ENCODE results near the gene BMF.
"Not testable (repeated sequence)": the region's sequence is repeated elsewhere in the genome, so short reads cannot be mapped to it uniquely, and the experiment has no call there.

The BMF gene

GRCh38 chr15:40087991-40088928 lies 20.4 kb downstream of the BMF start:
- DNase-seq (ENCODE audit: low read depth in 2 of 2), result no peak

DNA sequence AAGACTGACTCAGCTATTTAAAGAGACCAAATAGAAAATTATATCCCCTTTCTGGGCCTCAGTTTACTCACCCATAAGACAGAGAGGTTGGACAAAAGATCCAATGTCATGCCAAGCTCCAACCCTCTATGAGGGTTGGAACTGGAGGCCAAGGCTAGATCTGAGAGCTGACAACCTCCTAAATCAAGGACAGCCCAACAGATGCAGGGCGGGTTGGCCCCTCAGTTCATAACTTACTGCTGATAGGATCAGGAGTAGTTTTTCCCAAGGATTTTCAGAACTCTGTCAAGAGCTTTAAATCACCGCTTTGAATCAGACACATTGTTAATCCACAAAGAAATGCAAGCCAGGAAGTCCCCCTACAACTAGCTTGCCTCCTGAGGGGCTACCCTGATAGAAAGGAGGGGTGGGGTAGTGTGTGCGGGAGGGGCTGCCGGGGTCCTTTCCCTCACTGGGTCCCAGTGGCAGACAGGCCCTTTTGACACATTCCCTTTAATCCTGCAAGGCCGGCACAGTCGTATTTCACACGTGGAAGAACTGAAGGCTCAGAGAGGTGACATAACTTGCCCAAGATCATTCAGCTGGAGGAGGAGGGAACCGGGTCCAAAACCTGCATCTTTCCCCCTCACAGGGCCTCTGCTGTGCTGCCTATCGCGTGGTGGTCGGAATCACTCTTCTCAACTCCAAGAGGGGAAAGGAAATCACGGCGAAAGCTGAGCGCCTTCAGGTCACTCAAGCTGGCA lies 21.4 kb downstream of the BMF start:
- no peak for DNase-seq (ENCODE audit: low read depth in 2 of 2)

DNA sequence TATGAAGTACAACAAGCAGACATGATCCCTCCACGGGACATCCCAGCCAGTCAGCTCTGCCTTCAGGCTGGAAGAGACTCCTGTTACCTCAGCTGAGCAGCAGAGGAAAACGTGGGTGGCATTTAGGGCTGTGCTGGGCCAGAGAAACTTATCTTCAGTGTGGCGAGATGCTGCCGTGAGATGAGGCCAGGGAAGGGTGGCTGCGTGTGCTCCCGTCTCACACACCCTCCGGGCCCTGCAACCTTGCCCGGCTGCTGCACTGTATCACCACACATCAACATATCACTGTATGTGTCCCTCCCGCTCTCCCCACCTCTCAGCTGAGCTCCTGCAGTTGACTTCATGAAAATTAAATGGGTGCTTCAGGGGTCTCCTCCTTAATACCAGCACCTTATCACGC lies 23.4 kb downstream of the BMF start:
- DNase-seq (ENCODE audit: low read depth in 2 of 2), result no peak

DNA sequence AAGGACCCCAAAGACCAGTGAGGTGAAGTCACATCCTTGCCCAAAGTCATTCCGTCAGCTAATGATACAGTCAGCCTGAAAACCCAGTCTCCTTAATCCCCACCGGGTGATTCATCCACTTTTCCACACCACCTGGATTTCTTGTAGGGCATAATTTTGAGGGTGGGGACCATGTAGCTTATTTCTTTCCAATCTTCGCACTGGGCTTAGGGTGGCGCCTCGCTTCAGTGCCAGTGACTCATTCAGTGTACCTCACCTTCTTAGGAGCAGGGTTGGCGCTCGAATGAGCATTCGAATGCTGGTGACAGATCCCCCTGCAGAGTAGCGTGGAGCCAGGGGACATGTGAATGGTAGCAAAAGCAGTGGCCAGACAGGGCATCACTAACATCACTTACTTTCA lies 24.0 kb downstream of the BMF start:
- DNase-seq (ENCODE audit: low read depth in 2 of 2), result no peak

GRCh38 chr15:40082195-40082883 lies 26.3 kb downstream of the BMF start:
- no peak for DNase-seq (ENCODE audit: low read depth in 2 of 2)

- no peak for DNase-seq (ENCODE audit: low read depth in 2 of 2)
Measured at GRCh38 chr15:40081691-40082194, 26.9 kb downstream of the BMF start.

DNA sequence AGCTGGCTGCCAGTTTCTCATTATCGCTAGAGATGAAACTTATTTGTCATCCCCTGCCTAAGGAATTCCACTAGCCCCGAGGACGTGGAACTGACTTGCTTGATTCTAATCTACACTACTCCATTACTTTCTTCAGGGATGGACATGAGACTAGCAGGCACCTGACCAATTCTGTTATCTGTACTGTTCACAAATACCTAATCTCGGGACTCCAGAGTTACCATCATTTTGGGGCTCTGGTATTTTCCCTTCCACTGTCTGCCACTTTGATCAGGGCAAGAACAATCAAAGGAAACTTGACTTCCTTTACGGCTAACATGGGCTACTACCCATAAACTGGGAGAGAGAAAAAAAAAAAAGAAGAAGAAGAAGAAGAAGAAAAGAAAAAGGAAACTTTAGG lies 27.8 kb downstream of the BMF start:
- DNase-seq (ENCODE audit: low read depth in 2 of 2), result no peak

DNA sequence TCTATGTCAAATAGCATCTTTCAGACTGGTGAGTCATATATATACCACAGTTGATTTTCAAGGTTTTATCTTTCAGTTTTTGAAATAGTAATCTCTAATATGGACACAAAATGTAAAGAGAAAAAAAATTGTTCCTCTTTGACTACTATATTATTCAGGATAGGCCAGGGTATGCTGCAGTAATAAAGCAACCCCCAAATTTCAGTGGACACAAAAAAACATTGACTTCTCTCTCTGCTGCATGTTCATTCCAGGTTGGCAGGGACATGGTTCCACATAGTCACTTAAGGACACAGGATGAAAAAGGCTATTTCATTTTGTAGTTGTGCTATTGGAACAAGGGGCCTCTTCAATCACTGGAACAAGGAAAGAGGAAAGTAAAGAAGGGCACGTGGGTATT lies 28.6 kb downstream of the BMF start:
- DNase-seq (ENCODE audit: low read depth in 2 of 2), result no peak

GRCh38 chr15:40079456-40079855 lies 29.2 kb downstream of the BMF start:
- no peak for DNase-seq (ENCODE audit: low read depth in 2 of 2)

GRCh38 chr15:40075298-40076044 lies 33.2 kb downstream of the BMF start:
- DNase-seq (ENCODE audit: low read depth in 2 of 2), result no peak

GRCh38 chr15:40074656-40075055 lies 34.0 kb downstream of the BMF start:
- DNase-seq (ENCODE audit: low read depth in 2 of 2), result not testable (repeated sequence)

DNA sequence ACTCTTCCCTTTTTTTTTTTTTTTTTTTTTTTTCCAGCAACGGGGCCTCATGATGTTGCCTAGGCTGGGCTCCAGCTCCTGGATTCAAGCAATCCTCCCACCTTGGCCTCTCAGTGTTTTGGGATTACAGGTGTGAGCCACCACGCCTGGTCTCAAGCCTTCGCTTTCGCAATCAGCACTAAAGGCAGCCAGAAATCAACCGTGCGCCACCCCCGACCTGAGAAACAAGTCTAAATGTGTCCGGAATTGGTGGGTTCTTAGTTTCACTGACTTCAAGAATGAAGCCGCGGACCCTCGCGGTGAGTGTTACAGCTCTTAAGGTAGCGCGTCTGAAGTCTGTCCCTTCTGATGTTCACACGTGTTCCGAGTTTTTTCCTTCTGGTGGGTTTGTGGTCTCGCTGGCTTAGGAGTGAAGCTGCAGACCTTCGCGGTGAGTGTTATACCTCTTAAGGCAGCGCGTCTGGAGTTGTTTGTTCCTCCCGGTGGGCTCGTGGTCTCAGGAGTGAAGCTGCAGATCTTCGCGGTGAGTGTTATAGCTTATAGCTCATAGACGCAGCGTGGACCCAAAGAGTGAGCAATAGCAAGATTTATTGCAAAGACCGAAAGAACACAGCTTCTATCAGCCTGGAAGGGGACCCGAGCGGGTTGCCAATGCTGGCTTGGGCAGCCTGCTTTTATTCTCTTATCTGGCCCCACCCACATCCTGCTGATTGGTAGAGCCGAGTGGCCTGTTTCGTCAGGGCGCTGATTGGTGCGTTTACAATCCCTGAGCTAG lies 34.8 kb downstream of the BMF start:
- DNase-seq (ENCODE audit: low read depth in 2 of 2), result not testable (repeated sequence)

- no peak for DNase-seq (ENCODE audit: low read depth in 2 of 2)
Measured at GRCh38 chr15:40072216-40072990, 36.3 kb downstream of the BMF start.

- DNase-seq (ENCODE audit: low read depth in 2 of 2), result no peak
Measured at GRCh38 chr15:40070608-40071218, 38.0 kb downstream of the BMF start.

DNA sequence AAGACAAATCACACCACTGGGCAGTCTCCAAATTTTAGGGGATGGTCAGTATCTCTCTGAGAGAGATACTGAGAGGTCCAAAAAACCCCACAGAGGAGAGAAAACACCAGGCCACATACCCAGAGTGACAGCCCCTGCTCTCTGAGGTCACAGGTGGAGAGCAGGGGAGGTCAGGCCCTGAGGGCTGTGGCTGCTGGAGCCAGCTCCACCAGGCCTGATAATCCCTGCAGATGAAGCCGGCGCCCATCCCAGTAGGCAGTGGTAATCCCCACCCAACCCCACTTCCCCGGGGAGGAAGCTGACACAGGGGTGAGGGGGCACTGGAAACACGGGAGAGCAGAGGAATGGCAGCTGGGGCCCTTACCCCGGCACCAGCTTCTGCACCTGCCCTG lies 38.5 kb downstream of the BMF start:
- no peak for DNase-seq (ENCODE audit: low read depth in 2 of 2)

GRCh38 chr15:40069178-40070165 lies 39.2 kb downstream of the BMF start:
- DNase-seq (ENCODE audit: low read depth in 2 of 2), result no peak

DNA sequence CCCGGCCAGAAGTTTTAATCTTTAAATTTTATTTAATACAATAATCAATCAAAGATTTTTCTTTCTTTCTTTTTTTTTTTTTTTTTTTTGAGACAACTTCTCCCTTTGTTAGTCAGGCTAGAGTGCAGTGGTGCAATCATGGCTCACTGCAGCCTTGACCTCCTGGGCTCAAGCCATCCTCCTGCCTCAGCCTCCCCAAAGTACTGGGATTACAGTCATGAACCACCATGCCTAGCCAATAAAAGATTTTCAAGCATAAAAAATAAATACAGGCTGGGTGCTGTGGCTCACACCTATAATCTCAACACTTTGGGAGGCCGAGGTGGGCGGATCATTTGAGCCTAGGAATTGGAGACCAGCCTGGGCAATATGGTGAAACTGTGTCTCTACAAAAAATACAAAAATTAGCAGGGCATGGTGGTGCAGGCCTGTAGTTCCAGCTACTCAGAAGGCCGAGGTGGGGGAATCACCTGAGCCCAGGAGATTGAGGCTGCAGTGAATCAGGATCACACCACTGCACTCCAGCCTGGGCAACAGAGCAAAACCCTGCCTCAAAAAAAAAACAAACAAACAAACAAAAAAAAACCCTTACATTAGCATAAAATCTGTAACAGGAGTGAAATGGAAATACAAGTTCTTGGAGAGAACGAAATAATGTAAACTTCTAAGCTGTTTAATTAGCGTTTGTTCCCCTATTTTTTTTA lies 40.6 kb downstream of the BMF start:
- no peak for DNase-seq (ENCODE audit: low read depth in 2 of 2)

- no peak for DNase-seq (ENCODE audit: low read depth in 2 of 2)
Measured at GRCh38 chr15:40066589-40066988, 42.1 kb downstream of the BMF start.

Data from fibroblast of skin of left quadriceps (primary cell).